Spinal cord (tissue), 10 donors: ENCODE data around the gene DDX23. TPM values are rescaled to one million over a fixed set of nuclear protein-coding genes. Genes with fewer than 3 reads are reported as not detected.
"Not testable (repeated sequence)": the region's sequence is repeated elsewhere in the genome, so short reads cannot be mapped to it uniquely, and the experiment has no call there.

Experiments used
- DNase-seq, 6 donors: peaks; one replicate each; pipeline versions ENCODE4 v3.0.0 to v3.0.0-alpha.2; 2013 to 2015; ENCODE audit warnings: low spot score in 6 of 6, low read depth in 4 of 6
- H3K27ac ChIP-seq: one replicate; pipeline ENCODE4 v1.5.1; 2013; ENCODE audit warnings: low read depth, low read length, control low read depth
- H3K27me3 ChIP-seq: one replicate; pipeline ENCODE4 v1.6.1; 2013; ENCODE audit warnings: low read length; ENCODE audit not compliant: control insufficient read depth, insufficient read depth
- H3K36me3 ChIP-seq: one replicate; pipeline ENCODE4 v1.6.1; 2013; ENCODE audit warnings: low read length; ENCODE audit not compliant: control insufficient read depth, insufficient read depth
- H3K4me1 ChIP-seq: one replicate; pipeline ENCODE4 v1.6.1; 2013; ENCODE audit warnings: low read length; ENCODE audit not compliant: control insufficient read depth, insufficient read depth
- H3K4me3 ChIP-seq: one replicate; pipeline ENCODE4 v1.5.1; 2013; ENCODE audit warnings: low read depth, low read length, control low read depth
- H3K9me3 ChIP-seq: one replicate; pipeline ENCODE4 v1.6.1; 2013; ENCODE audit warnings: low read length; ENCODE audit not compliant: control insufficient read depth, insufficient read depth
- WGBS: methylation state at CpG from one replicate; pipeline ENCODE4 v1.1.5; 2013; ENCODE audit warnings: missing lambda C conversion rate; ENCODE audit not compliant: insufficient coverage; 5-methylcytosine and 5-hydroxymethylcytosine counted together
- polyA plus RNA-seq, 2 donors: library from polyadenylated mRNA; unstranded; fragments of 120-200 nt; gene quantifications; one replicate each; pipeline ENCODE4 v1.2.1, GENCODE V29; 2013; ENCODE audit not compliant: insufficient read length in 2 of 2
- total RNA-seq, 2 donors: library from RNA; depleted of rRNA in 1 of 2; stranded (reverse); fragments of 120-200 nt in 1 of 2; fragments of >200 nt in 1 of 2; gene quantifications; one replicate each; pipeline versions ENCODE4 v1.2.3 to v1.2.4, GENCODE V29; 2013 to 2014
- donor health status: healthy.

DDX23 gene
- total and polyA plus RNA-seq, 4 donors = 44.0 to 87.0 (median 80.8) TPM

- WGBS = 100% methylated on average over 1 of the region's 10 CpGs
- not testable (repeated sequence) for DNase-seq
- peaks cover 13% of the 10 kb centered on the region for H3K4me1 ChIP-seq
Measured at GRCh38 chr12:48854932-48855331, 3.0 kb upstream of the DDX23 start.

GRCh38 chr12:48854488-48854887, 2.5 kb upstream of the DDX23 start:
- H3K27ac ChIP-seq = no peak overlapping the region
- H3K27me3 ChIP-seq = no peaks in the 10 kb centered on the region
- no peaks in the 10 kb centered on the region for H3K9me3 ChIP-seq
- no peak for DNase-seq
- peaks cover 13% of the 10 kb centered on the region for H3K4me1 ChIP-seq
- 100% methylated on average over 3 of the region's 4 CpGs for WGBS
- H3K4me3 ChIP-seq = no peak overlapping the region
- H3K36me3 ChIP-seq = peaks cover 37% of the 10 kb centered on the region

More at GRCh38 chr12:48854932-48855331, 3.0 kb upstream of the DDX23 start:
- not testable (repeated sequence) for H3K4me3 ChIP-seq, H3K27ac ChIP-seq, H3K9me3 ChIP-seq, H3K27me3 ChIP-seq
- H3K36me3 ChIP-seq = peaks cover 34% of the 10 kb centered on the region

DNA sequence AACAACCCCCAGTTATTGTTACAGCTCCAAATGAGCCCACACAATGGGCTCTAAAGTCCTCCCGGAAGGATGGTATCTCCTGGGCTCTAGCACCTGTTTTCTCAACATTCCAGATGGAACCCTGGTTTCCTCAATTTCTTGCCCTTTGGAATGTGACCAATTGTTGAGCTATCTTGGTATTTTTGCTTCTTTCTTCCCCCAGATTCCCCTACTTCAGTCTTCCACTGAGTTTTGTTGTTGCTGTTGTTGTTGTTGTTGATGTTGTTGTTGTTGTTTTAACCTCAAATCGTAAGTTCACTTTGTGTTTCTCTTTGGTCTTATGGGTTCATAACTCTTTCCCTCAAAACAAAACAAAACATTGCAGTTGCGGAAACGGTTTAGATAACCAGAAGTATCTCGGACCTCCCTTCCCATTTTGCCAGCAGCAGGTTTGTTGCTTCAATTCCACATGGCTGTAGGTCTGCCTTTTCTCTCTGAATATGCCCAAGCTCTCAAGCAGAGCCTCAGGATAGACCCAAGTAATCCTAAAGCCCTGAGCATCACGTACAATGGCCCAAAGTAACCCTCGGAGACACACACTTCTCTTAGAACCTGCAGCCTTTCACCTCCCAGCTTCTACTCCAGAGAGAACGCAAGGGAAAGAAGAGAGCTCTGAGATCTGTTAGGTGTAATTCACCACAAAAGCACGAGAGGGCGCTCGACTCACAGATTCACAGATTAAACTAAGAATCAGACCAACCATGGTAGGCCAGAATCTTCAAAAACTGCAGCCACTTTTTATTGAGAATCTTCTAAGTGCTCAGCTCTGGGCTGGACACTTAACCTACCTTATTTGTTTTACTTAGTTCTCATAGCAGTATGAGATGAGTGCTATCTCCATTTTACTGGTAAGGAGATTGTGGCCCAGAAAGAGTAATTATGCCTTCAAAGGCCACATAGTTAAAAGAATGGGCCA, 1.0 kb upstream of the DDX23 start:
- peak; percentile 88 to 98 (median 94) for DNase-seq
- no peaks in the 10 kb centered on the region for H3K9me3 ChIP-seq
- H3K27me3 ChIP-seq = no peaks in the 10 kb centered on the region
- H3K4me3 ChIP-seq = peak overlapping the region; percentile 91
- 22% methylated on average over 4 of the region's 11 CpGs for WGBS
- peak overlapping the region; percentile 73 for H3K27ac ChIP-seq
- H3K4me1 ChIP-seq = peaks cover 13% of the 10 kb centered on the region
- peaks cover 37% of the 10 kb centered on the region for H3K36me3 ChIP-seq

- peaks cover 68% of the 10 kb centered on the region for H3K36me3 ChIP-seq
- WGBS = 100% methylated on average over 3 of the region's 29 CpGs
- not testable (repeated sequence) for H3K9me3 ChIP-seq, H3K27ac ChIP-seq, H3K4me3 ChIP-seq, DNase-seq, H3K27me3 ChIP-seq, H3K4me1 ChIP-seq
Measured at GRCh38 chr12:48842021-48842420, 9.9 kb downstream of the DDX23 start.

DNA sequence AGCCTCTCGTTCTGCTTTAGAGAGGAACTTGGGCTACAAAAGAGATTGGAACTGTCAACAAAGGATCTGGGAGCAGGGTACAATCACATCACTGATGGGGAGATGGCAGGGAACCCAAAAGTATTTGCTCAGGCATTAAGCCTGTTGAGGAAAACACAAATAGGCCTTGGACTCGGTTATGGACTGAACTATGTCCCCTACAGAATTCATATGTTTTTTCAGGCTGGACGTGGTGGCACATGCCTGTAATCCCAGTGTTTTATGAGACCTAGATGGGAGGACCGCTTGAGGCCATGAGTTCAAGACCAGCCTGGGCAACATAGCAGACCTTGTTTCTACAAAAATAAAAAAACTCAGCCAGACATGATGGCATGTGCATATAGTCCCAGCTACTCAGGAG, 13.9 kb downstream of the DDX23 start:
- no peaks in the 10 kb centered on the region for H3K27me3 ChIP-seq
- no peaks in the 10 kb centered on the region for H3K4me1 ChIP-seq
- no peak overlapping the region for H3K4me3 ChIP-seq
- no peaks in the 10 kb centered on the region for H3K9me3 ChIP-seq
- peaks cover 74% of the 10 kb centered on the region for H3K36me3 ChIP-seq
- DNase-seq = no peak
- WGBS = 80% methylated on average over 1 of the region's 4 CpGs
- H3K27ac ChIP-seq = no peak overlapping the region

GRCh38 chr12:48832321-48833060, 19.5 kb downstream of the DDX23 start:
- no peak overlapping the region for H3K4me3 ChIP-seq
- no peak overlapping the region for H3K27ac ChIP-seq
- H3K27me3 ChIP-seq = no peaks in the 10 kb centered on the region
- peaks cover 93% of the 10 kb centered on the region for H3K36me3 ChIP-seq
- WGBS = 98% methylated on average over 12 of the region's 12 CpGs
- no peaks in the 10 kb centered on the region for H3K4me1 ChIP-seq
- DNase-seq = no peak
- H3K9me3 ChIP-seq = no peaks in the 10 kb centered on the region

DNA sequence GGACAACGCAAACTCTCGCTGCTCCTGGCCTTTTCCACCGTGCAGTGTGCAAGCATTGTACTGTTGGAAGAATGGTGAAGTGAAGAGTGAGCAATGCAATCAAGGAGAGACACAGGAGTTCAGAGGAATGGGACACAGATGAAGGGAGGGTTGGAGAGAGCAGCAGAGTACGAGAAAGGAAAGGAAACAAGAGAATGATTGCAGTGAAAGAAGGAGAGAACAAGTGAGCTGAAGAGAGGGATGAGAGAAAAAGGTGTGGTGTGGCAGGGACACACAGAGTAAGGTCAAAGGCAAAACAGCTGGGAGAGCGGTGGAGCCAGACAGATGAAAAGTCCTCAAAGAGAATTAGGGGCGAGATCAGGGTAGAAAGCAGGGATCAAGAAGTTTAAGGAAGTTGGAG, 20.7 kb downstream of the DDX23 start:
- H3K36me3 ChIP-seq = peaks cover 94% of the 10 kb centered on the region
- WGBS = 86% methylated on average over 4 of the region's 6 CpGs
- no peaks in the 10 kb centered on the region for H3K27me3 ChIP-seq
- no peaks in the 10 kb centered on the region for H3K4me1 ChIP-seq
- no peaks in the 10 kb centered on the region for H3K9me3 ChIP-seq
- DNase-seq = no peak
- H3K4me3 ChIP-seq = no peak overlapping the region
- no peak overlapping the region for H3K27ac ChIP-seq

GRCh38 chr12:48828841-48829575, 23.0 kb downstream of the DDX23 start:
- peaks cover 94% of the 10 kb centered on the region for H3K36me3 ChIP-seq
- H3K4me3 ChIP-seq = no peak overlapping the region
- H3K27ac ChIP-seq = no peak overlapping the region
- WGBS = 89% methylated on average over 10 of the region's 16 CpGs
- no peak for DNase-seq
- H3K4me1 ChIP-seq = no peaks in the 10 kb centered on the region
- no peaks in the 10 kb centered on the region for H3K9me3 ChIP-seq
- no peaks in the 10 kb centered on the region for H3K27me3 ChIP-seq

DNA sequence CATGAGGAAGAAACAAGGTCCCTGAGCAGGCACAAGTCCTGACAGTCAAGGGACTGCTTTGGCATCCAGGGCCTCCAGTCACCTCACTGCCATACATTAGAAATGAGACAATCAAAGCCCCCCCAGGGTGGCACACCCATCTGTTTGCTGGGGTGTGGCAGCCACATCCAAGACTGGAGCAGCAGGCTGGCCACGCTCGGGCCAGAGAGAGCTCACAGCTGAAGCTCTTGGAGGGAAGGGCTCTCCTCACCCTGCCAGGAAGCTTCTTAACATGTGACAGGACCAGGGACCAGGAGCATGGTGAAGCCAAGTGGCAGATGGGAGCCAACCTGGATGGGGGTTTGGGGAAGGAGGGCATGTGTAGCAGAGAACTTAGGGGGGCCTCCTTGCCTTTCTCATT, 23.7 kb downstream of the DDX23 start:
- DNase-seq = no peak

More for the DNA sequence above, 23.7 kb downstream of the DDX23 start:
- WGBS = 86% methylated on average over 2 of the region's 2 CpGs
- Histone ChIP-seq H3K27me3 (no peaks in the 10 kb centered on the region), H3K9me3 (no peaks in the 10 kb centered on the region), H3K27ac (no peak overlapping the region), H3K36me3 (peaks cover 97% of the 10 kb centered on the region), H3K4me1 (no peaks in the 10 kb centered on the region), H3K4me3 (no peak overlapping the region)
